Myocyte (in vitro differentiated cells): Measurements from ENCODE around the gene MYO1E. TPM values are rescaled to one million over a fixed set of nuclear protein-coding genes. Genes with fewer than 3 reads are reported as not detected.
"Not testable (repeated sequence)": the region's sequence is repeated elsewhere in the genome, so short reads cannot be mapped to it uniquely, and the experiment has no call there.

Experiments used
- DNase-seq: peaks from one replicate; pipeline ENCODE4 v3.0.0-alpha.2; 2012; ENCODE audit warnings: low read depth
- total RNA-seq: library from RNA; depleted of rRNA; stranded (reverse); fragments of >200 nt; gene quantifications from 2 replicates; pipeline ENCODE4 v1.2.3, GENCODE V29; 2014

The MYO1E gene
- total RNA-seq, 1 donor from 2014 or later = 146 TPM

DNA sequence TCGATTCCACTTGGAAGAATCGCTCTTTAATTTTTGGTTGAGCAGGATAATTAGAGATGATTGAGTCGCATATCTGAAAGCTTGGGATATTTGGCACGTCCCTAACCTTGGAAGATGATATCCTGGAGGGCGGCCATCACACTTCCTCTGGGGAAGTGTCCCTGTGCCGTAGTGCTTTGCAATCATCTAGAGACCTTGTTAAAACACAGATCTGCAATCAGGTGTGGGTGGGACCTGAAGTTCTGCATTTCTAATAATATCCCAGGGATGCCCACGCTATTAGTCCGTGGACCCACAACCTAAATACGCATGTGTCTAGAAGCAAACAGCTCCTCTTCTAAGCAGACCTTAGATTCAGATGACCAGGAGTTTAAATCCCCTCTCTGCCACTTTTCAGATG lies 20.5 kb downstream of the MYO1E start:
- DNase-seq = no peak

DNA sequence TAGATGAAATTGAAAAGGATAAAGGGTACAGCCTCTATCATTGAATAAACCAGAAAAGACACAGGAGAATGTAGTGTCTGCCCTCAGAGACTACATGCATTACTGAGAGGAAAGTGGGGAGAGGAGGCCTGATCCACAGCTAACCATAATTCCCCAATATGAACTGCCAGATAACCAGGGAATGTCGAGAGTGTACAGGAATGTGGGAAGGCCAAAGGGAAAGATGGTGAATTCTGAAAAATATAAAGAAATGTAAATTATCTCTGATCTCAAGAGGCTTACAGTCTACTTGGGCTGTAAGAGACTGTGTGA lies 22.3 kb downstream of the MYO1E start:
- no peak for DNase-seq

DNA sequence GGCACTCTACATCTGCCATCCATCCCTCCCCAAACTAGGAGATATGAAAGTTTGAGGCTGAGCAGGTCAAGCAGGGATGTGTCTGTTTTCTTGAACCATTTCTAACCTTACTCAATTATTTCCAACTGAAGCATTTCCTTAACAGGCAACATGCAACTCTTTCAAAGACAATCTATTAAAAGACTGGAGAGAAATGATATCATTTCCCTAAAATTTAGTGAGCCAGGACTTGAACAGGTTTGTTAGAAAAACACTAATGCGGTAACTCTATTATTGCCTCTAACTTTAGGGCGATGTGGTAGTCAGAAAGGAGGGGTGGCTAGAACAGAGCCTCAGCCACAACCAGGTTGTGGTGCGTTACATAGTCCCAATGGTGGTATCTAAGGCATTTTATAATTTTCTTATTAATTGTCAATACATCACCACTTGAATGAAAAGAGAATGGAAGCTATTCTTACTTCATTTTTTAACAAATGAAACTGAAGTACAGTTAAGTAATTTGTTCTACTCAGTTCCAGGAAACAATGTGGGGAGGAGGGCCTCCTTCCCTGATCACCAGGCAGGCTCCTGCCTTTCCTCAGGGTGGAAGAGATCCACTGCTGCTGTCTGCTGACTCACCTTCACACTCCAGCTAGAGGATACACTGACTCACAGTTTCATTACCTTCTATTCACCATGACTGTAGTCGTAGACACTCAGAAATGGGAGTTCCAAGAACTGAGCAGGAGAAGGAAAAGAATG lies 22.8 kb downstream of the MYO1E start:
- peak; percentile 54 for DNase-seq

DNA sequence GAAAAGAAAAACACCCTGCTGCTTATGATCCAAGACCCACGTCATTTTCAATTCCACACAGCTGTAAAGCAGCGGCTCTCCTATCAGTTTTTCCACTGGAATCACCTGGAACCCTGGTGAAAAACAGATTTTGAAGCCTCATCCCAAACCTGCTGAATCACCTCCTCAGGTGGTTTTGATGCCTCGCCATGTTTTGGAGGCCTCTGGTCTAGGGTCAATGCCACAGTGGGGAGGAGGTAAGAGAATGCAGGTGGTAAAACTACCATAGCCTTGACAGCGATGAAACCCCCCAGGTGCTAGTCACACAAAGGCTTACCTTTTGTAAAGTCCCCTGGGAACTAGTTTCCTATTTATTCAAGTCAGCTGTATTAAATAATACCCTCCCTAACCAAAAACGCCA lies 24.8 kb downstream of the MYO1E start:
- no peak for DNase-seq

DNA sequence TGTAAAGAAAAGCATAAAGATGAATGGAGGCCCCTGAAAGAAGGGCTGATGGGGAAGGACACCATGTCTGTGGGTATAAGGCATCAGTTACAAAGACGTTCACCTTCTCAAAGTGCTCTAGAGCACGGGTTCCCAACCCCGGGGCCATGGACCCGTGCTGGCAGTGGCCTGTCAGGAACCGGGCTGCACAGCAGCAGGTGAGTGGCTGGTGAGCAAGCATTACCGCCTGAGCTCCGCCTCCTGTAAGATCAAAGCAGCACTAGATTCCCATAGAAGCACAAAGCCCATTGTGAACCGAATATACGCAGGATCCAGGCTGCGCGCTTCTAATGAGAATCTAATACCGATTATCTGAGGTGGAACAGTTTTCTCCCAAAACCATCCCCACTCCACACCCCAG lies 25.7 kb downstream of the MYO1E start:
- no peak for DNase-seq

DNA sequence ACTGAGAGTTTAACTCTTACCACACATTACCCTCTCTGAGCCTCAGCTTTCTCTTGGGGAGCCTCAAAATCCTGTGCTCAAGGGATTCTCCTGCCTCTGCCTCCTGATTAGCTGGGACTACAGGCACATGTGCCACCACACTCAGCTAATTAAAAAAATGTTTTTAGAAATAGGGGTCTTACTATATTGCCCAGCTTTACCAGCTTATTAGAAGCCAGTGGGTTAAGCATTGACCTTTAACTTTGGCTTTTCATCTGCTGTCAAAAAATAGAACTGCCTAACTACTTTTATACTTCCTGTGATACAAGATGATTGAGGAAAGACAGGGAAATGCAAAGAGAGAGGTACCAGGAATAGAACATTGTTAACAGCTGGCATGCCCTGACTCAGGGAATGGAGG lies 27.3 kb downstream of the MYO1E start:
- DNase-seq = no peak

DNA sequence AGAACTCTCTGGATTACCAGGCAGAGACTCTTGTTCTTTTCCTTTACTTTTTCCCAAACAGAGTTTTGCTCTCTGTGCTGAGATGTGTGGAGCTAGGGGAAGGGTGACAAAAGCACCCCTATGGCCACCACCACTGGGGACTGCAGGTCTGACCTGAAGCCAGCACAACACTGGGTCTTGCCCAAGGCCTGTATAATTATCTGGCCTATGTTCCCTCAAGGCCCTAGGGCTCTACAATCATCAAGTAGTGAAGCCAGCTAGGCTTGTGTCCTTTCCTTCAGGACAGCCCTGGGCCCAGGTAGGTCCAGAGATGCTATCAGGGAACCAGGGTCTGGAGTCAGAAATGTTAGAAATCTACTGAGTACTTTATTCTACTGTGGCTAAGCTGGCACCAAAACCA lies 28.4 kb downstream of the MYO1E start:
- no peak for DNase-seq

DNA sequence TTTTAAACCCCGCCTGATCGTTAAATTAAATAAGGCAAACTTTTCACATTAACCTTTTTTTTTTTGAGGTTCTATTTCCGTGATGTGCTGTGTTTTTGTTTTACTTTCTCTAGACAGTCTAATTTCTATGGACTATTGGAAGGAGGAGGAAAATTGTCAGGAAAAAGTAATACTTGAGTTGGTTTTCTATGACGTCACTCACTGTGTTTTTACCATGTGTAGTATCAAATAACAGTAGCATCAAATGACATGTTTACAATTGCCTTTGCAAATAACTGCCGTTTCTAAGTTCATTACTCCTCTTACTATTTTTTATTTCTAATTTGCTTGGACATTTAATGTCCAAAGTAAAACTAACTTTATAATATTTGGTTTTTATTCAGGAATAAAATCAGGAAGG lies 32.3 kb downstream of the MYO1E start:
- DNase-seq = no peak

DNA sequence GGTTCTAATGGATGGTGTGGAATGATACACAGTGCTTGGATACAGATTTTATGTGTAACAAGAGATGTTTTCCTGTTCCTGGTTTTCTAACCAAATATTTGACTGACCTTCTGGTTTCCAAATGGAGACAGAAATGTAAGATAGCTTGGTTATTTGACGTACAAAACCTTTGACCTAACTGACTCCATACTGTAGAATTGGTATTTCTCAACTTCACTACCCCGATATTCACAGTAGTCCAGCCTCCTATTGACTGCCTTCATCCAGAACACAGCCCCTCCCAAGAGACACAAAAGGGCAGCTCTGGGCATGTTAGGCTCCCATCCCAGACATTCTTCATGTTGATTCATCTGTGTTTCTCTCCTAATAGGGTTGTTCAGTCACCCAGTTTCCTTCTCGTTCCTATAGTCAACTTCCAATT lies 33.4 kb downstream of the MYO1E start:
- DNase-seq = peak; percentile 30

DNA sequence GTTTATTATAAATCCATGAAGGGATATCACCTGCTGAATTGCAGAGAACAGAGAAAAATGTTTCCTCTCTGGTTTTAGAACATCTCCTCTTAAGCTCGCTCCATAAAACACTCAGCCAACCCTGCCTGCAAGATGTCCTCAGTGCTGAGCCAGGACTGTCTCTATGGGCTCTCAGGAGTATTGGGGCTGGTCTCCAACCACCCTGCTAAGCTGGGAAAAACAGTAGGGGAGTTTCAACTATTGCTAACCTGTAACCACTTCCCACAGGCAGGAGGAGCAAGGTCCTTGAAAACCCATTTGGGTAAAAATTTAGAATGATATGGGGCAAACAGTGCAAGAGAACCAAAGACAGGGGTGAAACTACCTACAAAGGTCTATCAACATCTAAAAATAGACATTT lies 34.3 kb downstream of the MYO1E start:
- no peak for DNase-seq

DNA sequence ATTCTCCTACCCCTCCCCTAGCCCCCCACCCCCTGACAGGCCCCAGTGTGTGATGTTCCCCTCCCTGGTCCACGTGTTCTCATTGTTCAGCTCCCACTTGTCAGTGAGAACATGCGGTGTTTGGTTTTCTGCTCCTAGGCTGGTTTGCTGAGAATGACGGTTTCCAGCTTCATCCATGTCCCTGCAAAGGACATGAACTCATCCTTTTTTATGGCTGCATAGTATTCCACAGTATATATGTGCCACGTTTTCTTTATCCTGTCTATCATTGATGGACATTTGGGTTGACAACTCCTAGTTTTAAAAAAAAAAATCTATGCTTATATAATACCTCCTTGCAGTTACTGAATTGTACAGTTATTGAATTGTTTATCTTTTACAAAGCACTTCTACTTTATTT lies 35.9 kb downstream of the MYO1E start:
- DNase-seq = not testable (repeated sequence)

DNA sequence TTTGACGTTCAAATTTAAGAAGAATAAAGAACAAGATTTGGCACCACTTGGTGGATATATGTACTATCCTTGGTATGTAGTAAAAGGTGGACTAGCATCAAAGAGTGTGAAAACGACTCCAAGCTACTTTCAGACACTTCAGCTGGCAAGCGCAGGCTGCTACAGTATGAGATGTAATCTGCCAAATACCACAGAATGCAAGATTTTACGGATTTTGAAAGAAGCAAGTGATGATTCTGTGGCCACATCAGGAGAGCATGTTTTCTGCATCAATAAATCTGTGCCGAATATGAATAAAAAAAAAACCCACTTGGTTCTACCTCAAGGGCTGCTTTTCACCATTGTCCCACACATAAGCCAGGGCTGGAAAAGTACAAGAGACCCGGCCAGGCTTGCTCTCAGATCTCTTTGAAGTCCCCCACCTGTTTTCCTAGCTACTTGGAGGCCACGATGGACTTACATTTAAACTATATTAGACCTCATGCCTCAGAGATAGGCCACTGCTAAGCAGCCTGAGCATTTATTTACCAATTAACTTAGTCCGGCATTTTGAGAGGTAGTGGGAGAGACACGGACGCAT lies 37.4 kb downstream of the MYO1E start:
- DNase-seq = no peak

DNA sequence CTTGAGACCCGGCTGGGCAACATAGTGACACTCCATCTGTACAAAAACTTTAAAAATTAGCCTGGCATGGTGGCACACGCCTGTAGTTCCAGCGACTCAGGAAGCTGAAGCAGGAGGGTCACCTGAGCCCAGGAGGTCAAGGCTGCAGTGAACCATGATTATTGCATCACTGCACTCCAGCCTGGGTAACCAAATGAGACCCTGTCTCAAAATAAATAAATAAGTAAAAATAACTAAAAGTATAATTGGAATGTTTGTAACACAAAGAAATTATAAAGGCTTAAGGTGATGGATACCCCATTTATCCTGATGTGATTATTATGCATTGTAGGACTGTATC lies 38.6 kb downstream of the MYO1E start:
- DNase-seq = no peak

DNA sequence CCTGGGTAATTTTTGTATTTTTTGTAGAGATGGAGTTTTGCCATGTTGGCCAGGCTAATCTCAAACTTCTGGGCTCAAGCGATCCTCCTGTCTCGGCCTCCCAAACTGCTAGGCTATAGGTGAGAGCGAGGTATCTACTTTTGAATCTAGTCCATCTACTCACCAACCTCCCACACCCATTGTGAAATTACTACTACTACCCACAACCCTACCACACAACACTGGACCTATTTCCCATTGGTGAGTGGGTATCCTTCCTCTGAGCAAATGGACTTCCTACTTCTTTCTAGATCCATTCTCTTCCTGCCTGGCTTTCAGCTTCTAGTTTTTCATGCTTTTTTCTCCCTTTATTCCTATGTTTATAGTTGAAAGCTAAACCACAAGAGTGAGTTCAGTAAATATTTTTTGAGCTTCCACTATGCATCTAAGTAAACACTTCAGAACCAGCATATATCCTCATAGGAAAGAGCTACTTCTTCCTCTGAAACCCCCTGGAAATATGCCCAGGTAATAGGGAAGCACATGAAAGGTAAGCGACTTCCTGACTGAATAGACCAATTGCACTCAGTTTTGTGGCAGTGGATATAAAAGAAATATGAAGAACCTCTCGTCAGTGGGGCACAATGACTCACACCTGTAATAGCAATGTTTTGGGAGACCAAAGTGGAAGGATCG lies 39.1 kb downstream of the MYO1E start:
- DNase-seq = no peak

DNA sequence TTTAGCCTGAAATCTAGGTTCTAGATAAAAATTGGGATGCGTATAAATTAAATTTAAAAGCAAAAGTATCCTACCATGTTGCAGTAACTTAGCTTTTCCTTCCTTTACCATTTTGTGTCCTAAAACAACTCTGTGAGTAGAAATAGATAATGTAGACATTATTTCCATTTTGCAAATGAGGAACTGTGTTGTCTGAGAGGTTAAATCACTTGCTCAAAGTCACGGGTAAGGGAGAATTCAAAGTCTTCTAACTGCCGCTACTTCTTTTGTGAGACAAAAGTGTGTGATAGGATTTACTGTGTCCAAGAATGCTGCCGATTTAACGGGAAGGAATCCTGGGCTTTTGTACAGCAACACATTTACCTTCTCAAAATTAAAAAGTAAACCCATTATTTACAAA lies 40.7 kb downstream of the MYO1E start:
- DNase-seq = no peak

DNA sequence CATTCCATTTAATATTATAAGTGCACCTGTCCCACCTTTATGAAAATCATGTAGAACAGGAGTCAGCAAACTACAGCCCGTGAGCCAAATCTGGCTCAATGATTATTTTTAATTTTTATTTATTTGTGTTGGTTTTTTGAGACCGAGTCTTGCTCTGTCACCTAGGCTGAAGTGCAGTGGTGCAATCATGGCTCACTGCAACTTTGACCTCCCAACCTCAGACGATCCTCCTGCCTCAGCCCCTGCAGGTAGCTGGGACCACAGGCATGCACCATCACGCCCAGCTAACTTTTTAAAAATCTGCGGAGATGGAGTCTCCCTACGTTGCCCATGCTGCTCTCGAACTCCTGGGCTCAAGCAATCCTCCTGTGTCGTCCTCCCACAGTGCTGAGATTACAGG lies 42.0 kb downstream of the MYO1E start:
- no peak for DNase-seq

DNA sequence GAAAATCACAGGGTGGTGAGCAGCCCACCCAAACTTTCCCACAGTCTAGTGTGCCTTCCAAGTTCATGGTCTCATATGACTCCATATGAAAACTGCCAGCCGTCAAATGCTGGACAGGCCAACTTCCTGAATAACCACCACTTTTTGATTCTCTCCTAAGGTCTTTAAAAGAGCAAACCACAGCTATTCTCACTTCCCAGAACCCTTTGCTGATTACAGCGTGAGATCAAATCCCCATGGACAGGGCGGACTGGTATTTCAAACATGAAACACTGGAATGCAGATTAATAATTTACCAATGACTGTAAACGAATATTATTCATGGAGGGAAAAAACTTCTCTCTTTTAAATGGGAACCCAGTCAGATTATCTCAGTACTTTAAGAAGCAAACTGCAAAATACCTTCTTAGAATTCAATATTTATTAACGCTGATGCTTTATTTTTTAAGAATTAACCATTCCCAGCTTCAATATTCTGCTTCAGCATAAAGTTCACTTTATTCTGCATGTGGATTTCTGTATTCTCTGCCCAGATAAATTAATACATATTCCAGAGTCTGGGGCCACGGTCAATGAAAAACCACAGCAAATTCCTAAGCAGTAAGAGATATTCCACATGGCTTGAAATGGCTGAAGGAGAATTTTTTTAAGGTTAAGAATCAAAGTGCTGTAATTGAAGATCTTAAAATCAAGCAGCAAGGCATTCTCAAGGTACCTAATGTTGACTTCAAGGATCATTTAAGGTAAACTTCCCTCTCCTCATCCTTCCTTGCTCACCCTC lies 42.9 kb downstream of the MYO1E start:
- DNase-seq = peak; percentile 81

DNA sequence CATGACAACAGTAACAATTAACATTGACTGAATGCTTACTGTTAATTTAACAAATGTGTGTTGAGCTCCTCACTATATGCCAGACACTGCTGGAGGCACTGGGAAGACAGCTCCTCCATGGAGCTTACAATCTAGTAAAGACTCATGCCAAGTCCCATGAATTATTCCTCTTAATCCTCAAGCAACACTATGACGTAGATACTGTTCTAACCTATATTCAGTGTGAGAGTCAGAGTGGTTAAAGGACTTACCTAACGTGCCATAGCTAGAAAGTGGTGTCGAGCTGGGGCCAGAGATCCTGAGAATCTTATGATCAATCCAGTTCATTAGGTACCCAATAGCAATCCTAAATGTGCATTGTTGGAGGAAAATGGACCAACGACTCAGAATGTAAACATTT lies 43.6 kb downstream of the MYO1E start:
- no peak for DNase-seq

DNA sequence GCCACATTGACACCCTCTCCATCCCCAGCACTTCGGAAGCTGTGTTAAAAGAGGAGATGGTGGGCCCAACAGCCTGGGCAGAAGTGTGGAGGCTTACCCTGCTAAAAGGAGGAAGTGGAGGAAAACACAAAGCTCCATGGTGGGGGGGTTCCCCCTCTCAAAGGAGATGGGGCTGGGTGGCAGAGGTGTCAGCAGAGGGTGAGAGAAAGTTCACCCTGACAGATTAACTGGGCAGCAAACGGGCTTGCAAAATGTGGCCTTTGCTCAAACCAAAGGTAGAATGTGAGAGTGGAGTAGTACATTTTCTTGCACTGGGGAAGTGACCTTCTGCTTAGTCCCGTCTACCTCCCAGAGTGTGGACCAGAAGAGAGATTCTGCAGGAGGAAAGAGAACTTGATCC lies 44.7 kb downstream of the MYO1E start:
- no peak for DNase-seq

DNA sequence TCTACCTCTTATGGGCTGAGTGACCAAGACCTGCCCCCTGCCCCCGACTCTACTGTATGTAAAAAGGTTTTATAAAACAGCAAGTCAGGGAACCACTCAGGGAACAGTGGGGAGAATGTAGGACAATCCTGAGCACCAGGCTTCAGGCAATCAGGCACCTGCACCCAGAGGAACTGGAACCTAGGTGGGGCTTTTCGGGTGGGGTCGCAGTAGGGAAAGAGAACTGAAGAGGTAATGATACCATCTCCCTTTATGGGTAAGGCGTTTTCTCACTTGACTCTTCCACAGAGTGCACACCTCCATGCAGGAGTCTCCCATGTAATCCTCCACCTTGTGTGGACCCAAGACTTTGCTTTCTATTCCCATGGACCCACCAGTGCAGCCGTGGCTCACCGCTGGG lies 45.8 kb downstream of the MYO1E start:
- no peak for DNase-seq

DNA sequence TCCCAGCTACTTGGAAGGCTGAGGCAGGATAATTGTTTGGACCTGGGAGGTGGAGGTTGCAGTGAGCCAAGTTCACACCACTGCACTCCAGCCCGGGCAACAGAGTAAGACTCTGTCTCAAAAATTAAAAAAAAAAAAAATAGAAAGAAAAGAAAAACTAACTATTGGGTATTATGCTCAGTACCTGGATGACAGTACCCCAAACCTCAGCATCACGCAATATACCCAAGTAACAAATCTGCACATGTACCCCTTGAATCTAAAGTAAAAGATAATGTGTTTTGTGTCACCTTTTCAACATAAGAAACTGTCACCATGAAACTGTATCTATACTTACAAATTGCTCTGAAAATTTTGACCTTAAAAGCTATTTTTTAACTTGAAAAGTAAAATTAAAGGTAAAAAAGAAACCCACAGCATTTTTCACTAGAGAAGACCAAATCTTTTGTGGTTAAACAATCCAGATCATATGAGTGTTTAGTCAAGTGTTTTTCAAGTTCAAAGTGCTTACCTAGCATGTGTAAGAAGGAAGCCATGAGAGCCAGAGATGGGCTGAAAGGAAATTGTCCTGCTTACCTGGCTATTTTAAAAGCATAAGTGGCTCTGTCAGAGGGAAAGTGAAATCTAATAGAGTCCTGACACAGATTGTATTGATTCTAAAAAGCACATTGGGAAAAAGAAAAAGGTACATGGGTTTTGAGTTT lies 50.5 kb downstream of the MYO1E start:
- no peak for DNase-seq
